Measurements from ENCODE around the gene ALKBH7.

The ALKBH7 gene

GRCh38 chr19:6373096-6373812 is 660 bp downstream of the ALKBH7 start:
- DNase-seq (ENCODE audit: low spot score): peak; percentile 98

GRCh38 chr19:6373813-6374108 is 1.2 kb downstream of the ALKBH7 start:
- DNase-seq (ENCODE audit: low spot score): no peak

GRCh38 chr19:6374161-6374709 is 1.6 kb downstream of the ALKBH7 start:
- no peak for DNase-seq (ENCODE audit: low spot score)

GRCh38 chr19:6374711-6375410 is 2.3 kb downstream of the ALKBH7 start:
- DNase-seq (ENCODE audit: low spot score): no peak

- no peak for DNase-seq (ENCODE audit: low spot score)
These were observed 2.9 kb downstream of the ALKBH7 start, which contains the start of gene PSPN for GRCh38 chr19:6375411-6376010. Gene PSPN (minus strand): TSS chr19:6375933. CDS start chr19:6375849, 84 bp downstream.

GRCh38 chr19:6376512-6377190 is 4.1 kb downstream of the ALKBH7 start:
- DNase-seq (ENCODE audit: low spot score): no peak

GRCh38 chr19:6378041-6378440 is 5.4 kb downstream of the ALKBH7 start:
- DNase-seq (ENCODE audit: low spot score): no peak

- DNase-seq (ENCODE audit: low spot score): no peak
These were observed 5.9 kb downstream of the ALKBH7 start for GRCh38 chr19:6378486-6378885.

- no peak for DNase-seq (ENCODE audit: low spot score)
These were observed 7.2 kb downstream of the ALKBH7 start for GRCh38 chr19:6379744-6380143.

GRCh38 chr19:6381030-6381750 is 8.6 kb downstream of the ALKBH7 start:
- peak; percentile 61 for DNase-seq (ENCODE audit: low spot score)

GRCh38 chr19:6383188-6383587 is 10.6 kb downstream of the ALKBH7 start:
- DNase-seq (ENCODE audit: low spot score): no peak

GRCh38 chr19:6384381-6384780 is 11.8 kb downstream of the ALKBH7 start:
- no peak for DNase-seq (ENCODE audit: low spot score)

GRCh38 chr19:6387372-6387771 is 14.8 kb downstream of the ALKBH7 start:
- DNase-seq (ENCODE audit: low spot score): no peak

GRCh38 chr19:6392221-6393073 is 19.9 kb downstream of the ALKBH7 start:
- no peak for DNase-seq (ENCODE audit: low spot score)

GRCh38 chr19:6393074-6393982 is 20.7 kb downstream of the ALKBH7 start, which contains the start of gene GTF2F1:
Gene GTF2F1 (minus strand): TSS chr19:6393164. CDS start chr19:6392995, 169 bp downstream.
- peak; percentile 97 for DNase-seq (ENCODE audit: low spot score)

GRCh38 chr19:6393983-6394412 is 21.4 kb downstream of the ALKBH7 start:
- no peak for DNase-seq (ENCODE audit: low spot score)

- DNase-seq (ENCODE audit: low spot score): no peak
These were observed 22.2 kb downstream of the ALKBH7 start for GRCh38 chr19:6394831-6395230.

GRCh38 chr19:6396305-6396704 is 23.7 kb downstream of the ALKBH7 start:
- DNase-seq (ENCODE audit: low spot score): no peak
